Endothelial cell of umbilical vein (primary cell): ENCODE results near the gene LRP5. TPM values are rescaled to one million over a fixed set of nuclear protein-coding genes. Genes with fewer than 3 reads are reported as not detected.

Experiments
- BruUV-seq: library from RNA; stranded (reverse); fragments of 400-500 nt; replicated peaks from 2 replicates; lab custom pipeline; 2021; lab: Mats Ljungman, UMichigan
- CTCF ChIA-PET: fragments of 300-600, 350-600 bp; sonication (Branson Sonifier 250); formaldehyde crosslinking; loops from one replicate; lab custom pipeline; 2021; ENCODE audit warnings: antibody characterized with exemption, inconsistent platforms; lab: Charles Lee
- POLR2A ChIA-PET: fragments of 300-600, 350-600 bp; sonication (Branson Sonifier 250); formaldehyde crosslinking; loops from one replicate; lab custom pipeline; 2021; ENCODE audit warnings: antibody characterized with exemption, inconsistent platforms; lab: Charles Lee
- DNase-seq: peaks from one replicate; pipeline ENCODE4 v3.0.0-alpha.2; 2011; ENCODE audit warnings: low read depth, low spot score
- FAIRE-seq: peaks from 2 replicates; lab custom pipeline; 2011; peaks lifted over from hg19 to GRCh38; lab: Jason Lieb, UNC
- H2AFZ ChIP-seq: 2 replicates; pipeline ENCODE4 v1.6.0; 2012; ENCODE audit warnings: low read depth, low read length, control low read depth, inconsistent platforms
- H3K27ac ChIP-seq: 2 replicates; pipeline ENCODE4 v1.5.1; 2011; ENCODE audit warnings: low read depth, mild to moderate bottlenecking, control low read depth, low read length, moderate library complexity; ENCODE audit not compliant: insufficient read depth
- H3K27me3 ChIP-seq, 2 experiments: 2 replicates each; pipeline versions ENCODE4 v1.6.0 to v1.6.1; 2011; ENCODE audit warnings: low read length in 2 of 2, mixed read lengths in 1 of 2; ENCODE audit not compliant: control insufficient read depth in 2 of 2, insufficient read depth in 2 of 2
- H3K36me3 ChIP-seq, 2 experiments: 2 replicates in 1 of 2; 3 replicates in 1 of 2; pipeline ENCODE4 v1.5.1; 2011; ENCODE audit warnings: low read length in 2 of 2, mild to moderate bottlenecking in 1 of 2, moderate library complexity in 1 of 2; ENCODE audit not compliant: control insufficient read depth in 2 of 2, insufficient read depth in 2 of 2; ENCODE audit errors: extremely low read depth in 1 of 2
- H3K4me1 ChIP-seq: 3 replicates; pipeline ENCODE4 v1.5.1; 2011; ENCODE audit warnings: mild to moderate bottlenecking, low read length; ENCODE audit not compliant: control insufficient read depth, insufficient read depth; ENCODE audit errors: extremely low read depth
- H3K4me2 ChIP-seq: 2 replicates; pipeline ENCODE4 v1.6.1; 2011; ENCODE audit warnings: low read length, control low read depth, mixed read lengths; ENCODE audit not compliant: insufficient read depth
- H3K4me3 ChIP-seq, 3 experiments: fragments of 200-600 bp in 1 of 3; sonication (generic), shearing (Covaris generic) in 1 of 3; replicated peaks in 1 of 3; 2 replicates each; pipeline ENCODE4 v1.5.1; 2011 to 2016; ENCODE audit warnings: control low read depth in 3 of 3, low read length in 3 of 3, mild to moderate bottlenecking in 2 of 3, inconsistent platforms in 1 of 3, low read depth in 1 of 3, moderate library complexity in 1 of 3; ENCODE audit not compliant: insufficient read depth in 1 of 3
- H3K79me2 ChIP-seq: 2 replicates; pipeline ENCODE4 v1.6.0; 2012; ENCODE audit warnings: low read length, inconsistent platforms; ENCODE audit not compliant: control insufficient read depth, insufficient read depth
- H3K9ac ChIP-seq: replicated peaks from 2 replicates; pipeline ENCODE3; 2011; ENCODE audit warnings: low read length, control low read depth; ENCODE audit not compliant: insufficient read depth; ENCODE audit errors: extremely low read depth
- H3K9me1 ChIP-seq: replicated peaks from 3 replicates; pipeline ENCODE4 v1.6.0; 2011; ENCODE audit warnings: mild to moderate bottlenecking, low read length; ENCODE audit not compliant: control insufficient read depth, insufficient read depth; ENCODE audit errors: extremely low read depth
- H3K9me3 ChIP-seq: replicated peaks from 2 replicates; pipeline ENCODE4 v1.5.1; 2012; ENCODE audit warnings: low read length, inconsistent platforms; ENCODE audit not compliant: control insufficient read depth, insufficient read depth
- H4K20me1 ChIP-seq: replicated peaks from 2 replicates; pipeline ENCODE3; 2011; ENCODE audit warnings: mild to moderate bottlenecking, low read length; ENCODE audit not compliant: control insufficient read depth, insufficient read depth; ENCODE audit errors: extremely low read depth
- CTCF ChIP-seq, 2 donors: IDR thresholded peaks; 1 replicate in 1 of 2; 2 replicates in 1 of 2; pipeline ENCODE4 v1.5.1; 2011; ENCODE audit warnings: low read length in 2 of 2, mild to moderate bottlenecking in 2 of 2, moderate library complexity in 2 of 2, control low read depth in 1 of 2, inconsistent platforms in 1 of 2, low read depth in 1 of 2; ENCODE audit not compliant: insufficient read depth in 1 of 2; ENCODE audit errors: extremely low read depth in 1 of 2
- EZH2 ChIP-seq: IDR thresholded peaks from 2 replicates; pipeline ENCODE4 v1.6.1; 2012; ENCODE audit warnings: borderline replicate concordance, low read depth, mild to moderate bottlenecking, moderate library complexity, low read length, inconsistent platforms; ENCODE audit not compliant: severe bottlenecking
- FOS ChIP-seq: IDR thresholded peaks from 2 replicates; pipeline ENCODE4 v1.6.1; 2011; ENCODE audit warnings: mild to moderate bottlenecking, low read length, moderate library complexity, borderline replicate concordance; ENCODE audit not compliant: insufficient read depth
- GATA2 ChIP-seq: IDR thresholded peaks from 2 replicates; pipeline ENCODE4 v1.7.0; 2011; ENCODE audit warnings: low read depth, mild to moderate bottlenecking, moderate library complexity, mixed read lengths, low read length; ENCODE audit not compliant: insufficient read length, insufficient read depth
- JUN ChIP-seq: IDR thresholded peaks from 2 replicates; pipeline ENCODE4 v1.6.1; 2011; ENCODE audit warnings: borderline replicate concordance, low read depth; ENCODE audit not compliant: insufficient read length, insufficient read depth
- MAX ChIP-seq: IDR thresholded peaks from 2 replicates; pipeline ENCODE4 v1.6.1; 2011; ENCODE audit not compliant: insufficient read depth, insufficient read length
- MYC ChIP-seq: IDR thresholded peaks from one replicate; pipeline ENCODE4 v1.6.1; 2011; ENCODE audit warnings: mild to moderate bottlenecking, low read depth, low read length
- POLR2A ChIP-seq: IDR thresholded peaks from 2 replicates; pipeline ENCODE4 v1.6.1; 2012; ENCODE audit warnings: low read depth, mild to moderate bottlenecking, control low read depth, low read length
- POLR2AphosphoS5 ChIP-seq: IDR thresholded peaks from 2 replicates; pipeline ENCODE4 v1.6.1; 2012; ENCODE audit warnings: low read depth, mild to moderate bottlenecking, control low read depth, low read length, moderate library complexity; ENCODE audit not compliant: insufficient read depth
- dilution Hi-C: fragments of 300-500 bp; cut with MboI; formaldehyde crosslinking; loops from one replicate; pipeline ENCODE4 v1.15.0; 2019; ENCODE audit warnings: low sequenced_read_pairs; ENCODE audit not compliant: extremely low pct_ligation_motif_present
- intact Hi-C: fragments of 100-400 bp; cut with micrococcal nuclease; formaldehyde crosslinking; loops from one replicate; pipeline ENCODE4 v1.10.0; 2022
- polyA plus RNA-seq, 4 experiments: library from polyadenylated mRNA; depleted of rRNA in 3 of 4; stranded (reverse) in 3 of 4; unstranded in 1 of 4; fragments of >200 nt; gene quantifications; 2 replicates each; pipeline versions ENCODE4 v1.2.1 to v1.2.3, GENCODE V29; 2011 to 2012; ENCODE audit warnings: missing spikeins in 1 of 4
- total RNA-seq: library from RNA; stranded (reverse); gene quantifications from 2 replicates; pipeline ENCODE4 v1.2.3, GENCODE V29; 2021

The LRP5 gene
- total and polyA plus RNA-seq, 2 donors (not counting 3 experiments of a cell fraction or from before 2014, with no cell fraction given) = 35.1 to 51.8 TPM

GRCh38 chr11:68314203-68315170, 2.1 kb downstream of the LRP5 start:
- no peak for TF ChIP-seq MYC
- DNase-seq (peak; percentile 48), FAIRE-seq (peak; percentile 94)
- Histone ChIP-seq H4K20me1 (no peaks in the 10 kb centered on the region), H3K4me2 (peak overlapping the region; percentile 72), H3K9ac (peak overlapping the region; percentile 70), H3K4me1 (peaks cover 25% of the 10 kb centered on the region), H3K9me3 (no peaks in the 10 kb centered on the region), H2AFZ (no peak overlapping the region), H3K4me3 (peak overlapping the region in 2 of 3 experiments; percentile 78 to 88), H3K27ac (peak overlapping the region; percentile 69), H3K79me2 (peaks cover 48% of the 10 kb centered on the region), H3K9me1 (no peaks in the 10 kb centered on the region), H3K36me3 (no peaks in the 10 kb centered on the region), H3K27me3 (no peaks in the 10 kb centered on the region)
- intact Hi-C loops = loop anchor here (1.0 to 5.0 kb wide), 3 partner anchors 14 to 133 kb away; no protein-coding TSS in a partner anchor
- ChIA-PET POLR2A (interaction anchor here (1.2 kb wide), 1 partner anchor 66 kb away, joined by 4 read pairs; no protein-coding TSS in a partner anchor), CTCF (interaction anchor here (0.7 to 1.6 kb wide), 7 partner anchors 11 to 123 kb away, joined by 3 to 10 read pairs (median 4); no protein-coding TSS in a partner anchor)
- BruUV-seq = no TSS peak
- dilution Hi-C loops = no loop called here

- BruUV-seq = no TSS peak
- H3K9me1 ChIP-seq = no peaks in the 10 kb centered on the region
- DNase-seq (peak; percentile 60), FAIRE-seq (peak; percentile 89)
- peak overlapping the region; percentile 69 for H3K27ac ChIP-seq
- POLR2A ChIA-PET = no interaction called here
- peaks cover 52% of the 10 kb centered on the region for H3K79me2 ChIP-seq
- intact Hi-C loops = loop anchor here (1.0 kb wide), 1 partner anchor 13 kb away; no protein-coding TSS in a partner anchor
- CTCF ChIA-PET = interaction anchor here (0.8 kb wide), 1 partner anchor 18 kb away, joined by 6 read pairs; no protein-coding TSS in a partner anchor
- no peaks in the 10 kb centered on the region for H3K36me3 ChIP-seq
- H3K4me3 ChIP-seq = peak overlapping the region in 1 of 3 experiments; percentile 88
- H4K20me1 ChIP-seq = no peaks in the 10 kb centered on the region
- no peak overlapping the region for H3K9ac ChIP-seq
- no peak overlapping the region for H2AFZ ChIP-seq
- no peaks in the 10 kb centered on the region for H3K9me3 ChIP-seq
- peak overlapping the region; percentile 72 for H3K4me2 ChIP-seq
- H3K4me1 ChIP-seq = peaks cover 25% of the 10 kb centered on the region
- no peaks in the 10 kb centered on the region for H3K27me3 ChIP-seq
- no peak for TF ChIP-seq EZH2
- no peak for TF ChIP-seq POLR2A
- TF ChIP-seq MYC = no peak
- no peak for TF ChIP-seq FOS
- no peak for TF ChIP-seq CTCF (IDR thresholded peaks at IDR 0.05; ENCODE audit: extremely low read depth in 1 of 2, insufficient read depth in 1 of 2, low read depth in 1 of 2, low read length in 2 of 2)
- no peak for TF ChIP-seq POLR2AphosphoS5
- TF ChIP-seq MAX = no peak
- no peak for TF ChIP-seq JUN
- no peak for TF ChIP-seq GATA2
- dilution Hi-C loops = no loop called here
These were observed 3.0 kb downstream of the LRP5 start for GRCh38 chr11:68315171-68315920.
